Endodermal cell (in vitro differentiated cells): ENCODE data around the gene CCT8. TPM values are rescaled to one million over a fixed set of nuclear protein-coding genes. Genes with fewer than 3 reads are reported as not detected.

Experiments
- DNase-seq: peaks from one replicate; pipeline ENCODE4 v3.0.0-alpha.2; 2017
- H3K27ac ChIP-seq: 2 replicates; pipeline ENCODE4 v1.5.1; 2013; ENCODE audit warnings: mild to moderate bottlenecking, low read depth, low read length, moderate library complexity
- H3K27me3 ChIP-seq: 2 replicates; pipeline ENCODE4 v1.6.1; 2013; ENCODE audit warnings: mild to moderate bottlenecking, low read length, moderate library complexity; ENCODE audit not compliant: insufficient read depth, control insufficient read depth, poor library complexity, severe bottlenecking
- H3K36me3 ChIP-seq: 2 replicates; pipeline ENCODE4 v1.7.0; 2013; ENCODE audit warnings: mild to moderate bottlenecking, low read length, moderate library complexity; ENCODE audit not compliant: control insufficient read depth, insufficient read depth
- H3K4me1 ChIP-seq: one replicate; pipeline ENCODE4 v1.7.0; 2013; ENCODE audit warnings: low read length; ENCODE audit not compliant: control insufficient read depth, insufficient read depth
- H3K4me3 ChIP-seq: 2 replicates; pipeline ENCODE4 v1.5.1; 2013; ENCODE audit warnings: mild to moderate bottlenecking, low read length, moderate library complexity
- H3K9ac ChIP-seq: 2 replicates; pipeline ENCODE4 v1.6.1; 2013; ENCODE audit warnings: mild to moderate bottlenecking, low read length, moderate library complexity; ENCODE audit not compliant: poor library complexity, severe bottlenecking; ENCODE audit errors: extremely low read depth
- H3K9me3 ChIP-seq: 2 replicates; pipeline ENCODE4 v1.6.1; 2013; ENCODE audit warnings: mild to moderate bottlenecking, low read length, moderate library complexity; ENCODE audit not compliant: control insufficient read depth
- H3K27ac Mint-ChIP-seq: 2 replicates; pipeline ENCODE4 v1.8.0; 2020; ENCODE audit warnings: mixed read lengths
- H3K27me3 Mint-ChIP-seq: 2 replicates; pipeline ENCODE4 v1.8.0; 2021; ENCODE audit warnings: mild to moderate bottlenecking, mixed read lengths; ENCODE audit not compliant: insufficient read depth
- H3K36me3 Mint-ChIP-seq: 2 replicates; pipeline ENCODE4 v1.8.0; 2020; ENCODE audit warnings: low read depth, mixed read lengths
- H3K4me1 Mint-ChIP-seq: 2 replicates; pipeline ENCODE4 v1.8.0; 2020; ENCODE audit warnings: mixed read lengths
- H3K4me3 Mint-ChIP-seq: 2 replicates; pipeline ENCODE4 v1.8.0; 2020; ENCODE audit warnings: mild to moderate bottlenecking, moderate library complexity, mixed read lengths
- H3K9me3 Mint-ChIP-seq: 2 replicates; pipeline ENCODE4 v1.8.0; 2020; ENCODE audit warnings: mild to moderate bottlenecking, mixed read lengths
- WGBS, 2 experiments: methylation state at CpG; one replicate each; pipeline versions ENCODE4 v1.1.5 to v1.1.7; 2013; ENCODE audit warnings: missing lambda C conversion rate in 2 of 2, mixed read lengths in 1 of 2; ENCODE audit not compliant: insufficient coverage in 1 of 2, insufficient read length in 1 of 2; 5-methylcytosine and 5-hydroxymethylcytosine counted together
- total RNA-seq, 2 donors: library from RNA; stranded (reverse); fragmentation: NEBNext Ultra II Directional in 1 of 2; extraction: Animal tissue kit (Norgen Biotek cat#: 25700) in 1 of 2; gene quantifications; 2 replicates in 1 of 2; 3 replicates in 1 of 2; pipeline ENCODE4 v1.2.1, GENCODE V29; 2021
- TF ChIP-seq, protein P1 (sequence below): fragments of 200-600 bp; sonication (generic); conservative IDR thresholded peaks from 2 replicates; pipeline ENCODE4 v1.5.0; 2021; ENCODE audit warnings: antibody characterized with exemption, mild to moderate bottlenecking

CCT8 gene
- total RNA-seq, 2 donors from 2014 or later, result 279 to 281 TPM

- H3K9me3 Mint-ChIP-seq, result peaks cover 21% of the 10 kb centered on the region
Measured at GRCh38 chr21:29008367-29008766, 65.1 kb downstream of the CCT8 start.

DNA sequence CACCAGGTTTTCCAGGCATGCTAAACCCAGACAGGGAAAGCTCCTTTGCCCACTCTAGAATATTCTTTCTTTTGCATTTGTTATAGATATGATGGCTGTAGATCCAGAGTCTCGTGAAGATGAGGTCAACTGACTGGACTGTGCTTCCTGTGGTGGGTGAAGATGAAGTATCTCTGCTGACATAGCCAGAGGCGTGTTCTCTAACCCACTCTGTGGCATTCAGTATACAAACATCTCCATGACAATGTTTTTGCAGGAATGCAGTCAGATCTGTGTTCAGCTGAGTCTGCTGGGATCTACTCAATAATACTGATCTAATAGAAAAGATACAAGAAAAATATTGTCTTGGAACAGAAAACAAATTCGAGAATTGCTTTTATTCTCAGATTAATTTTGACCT, 65.6 kb downstream of the CCT8 start:
- no peaks in the 10 kb centered on the region for H3K9me3 ChIP-seq
- no peak overlapping the region for H3K9ac ChIP-seq
- H3K4me1 Mint-ChIP-seq, result no peaks in the 10 kb centered on the region
- peaks cover 10% of the 10 kb centered on the region for H3K27me3 ChIP-seq
- no peak overlapping the region for H3K27ac ChIP-seq
- no peak overlapping the region for H3K4me3 Mint-ChIP-seq
- H3K27me3 Mint-ChIP-seq, result no peaks in the 10 kb centered on the region
- no peak for DNase-seq
- WGBS, 2 experiments, result 78 to 89% methylated on average over 1 to 3 of the region's 3 CpGs
- TF ChIP-seq, protein P1, sequence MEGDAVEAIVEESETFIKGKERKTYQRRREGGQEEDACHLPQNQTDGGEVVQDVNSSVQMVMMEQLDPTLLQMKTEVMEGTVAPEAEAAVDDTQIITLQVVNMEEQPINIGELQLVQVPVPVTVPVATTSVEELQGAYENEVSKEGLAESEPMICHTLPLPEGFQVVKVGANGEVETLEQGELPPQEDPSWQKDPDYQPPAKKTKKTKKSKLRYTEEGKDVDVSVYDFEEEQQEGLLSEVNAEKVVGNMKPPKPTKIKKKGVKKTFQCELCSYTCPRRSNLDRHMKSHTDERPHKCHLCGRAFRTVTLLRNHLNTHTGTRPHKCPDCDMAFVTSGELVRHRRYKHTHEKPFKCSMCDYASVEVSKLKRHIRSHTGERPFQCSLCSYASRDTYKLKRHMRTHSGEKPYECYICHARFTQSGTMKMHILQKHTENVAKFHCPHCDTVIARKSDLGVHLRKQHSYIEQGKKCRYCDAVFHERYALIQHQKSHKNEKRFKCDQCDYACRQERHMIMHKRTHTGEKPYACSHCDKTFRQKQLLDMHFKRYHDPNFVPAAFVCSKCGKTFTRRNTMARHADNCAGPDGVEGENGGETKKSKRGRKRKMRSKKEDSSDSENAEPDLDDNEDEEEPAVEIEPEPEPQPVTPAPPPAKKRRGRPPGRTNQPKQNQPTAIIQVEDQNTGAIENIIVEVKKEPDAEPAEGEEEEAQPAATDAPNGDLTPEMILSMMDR, result no peak
- no peak overlapping the region for H3K4me3 ChIP-seq
- H3K4me1 ChIP-seq, result no peaks in the 10 kb centered on the region
- no peak overlapping the region for H3K27ac Mint-ChIP-seq
- H3K9me3 Mint-ChIP-seq, result peaks cover 15% of the 10 kb centered on the region
- H3K36me3 ChIP-seq, result no peaks in the 10 kb centered on the region
- H3K36me3 Mint-ChIP-seq, result no peaks in the 10 kb centered on the region

More at GRCh38 chr21:29008367-29008766, 65.1 kb downstream of the CCT8 start:
- no peaks in the 10 kb centered on the region for H3K9me3 ChIP-seq
- no peaks in the 10 kb centered on the region for H3K36me3 Mint-ChIP-seq
- H3K9ac ChIP-seq, result no peak overlapping the region
- no peaks in the 10 kb centered on the region for H3K4me1 Mint-ChIP-seq
- TF ChIP-seq, protein P1, result no peak
- H3K27me3 Mint-ChIP-seq, result no peaks in the 10 kb centered on the region
- H3K27me3 ChIP-seq, result peaks cover 10% of the 10 kb centered on the region
- H3K4me1 ChIP-seq, result no peaks in the 10 kb centered on the region
- no peak overlapping the region for H3K27ac ChIP-seq
- H3K36me3 ChIP-seq, result no peaks in the 10 kb centered on the region
- H3K4me3 Mint-ChIP-seq, result no peak overlapping the region
- no peak overlapping the region for H3K27ac Mint-ChIP-seq
- DNase-seq, result no peak
- WGBS, 2 experiments, result 93 to 100% methylated on average over 1 to 3 of the region's 3 CpGs
- H3K4me3 ChIP-seq, result no peak overlapping the region

- no peaks in the 10 kb centered on the region for H3K36me3 Mint-ChIP-seq
- Histone ChIP-seq H3K4me1 (no peaks in the 10 kb centered on the region), H3K9ac (no peak overlapping the region), H3K9me3 (no peaks in the 10 kb centered on the region), H3K4me3 (no peak overlapping the region), H3K27ac (no peak overlapping the region), H3K27me3 (peaks cover 10% of the 10 kb centered on the region), H3K36me3 (no peaks in the 10 kb centered on the region)
- 91% methylated on average over 3 of the region's 3 CpGs; no CpG with 5 or more reads in 1 of the 2 experiments for WGBS, 2 experiments
- peaks cover 8% of the 10 kb centered on the region for H3K9me3 Mint-ChIP-seq
- no peak overlapping the region for H3K4me3 Mint-ChIP-seq
- H3K27ac Mint-ChIP-seq, result no peak overlapping the region
- H3K27me3 Mint-ChIP-seq, result no peaks in the 10 kb centered on the region
- no peaks in the 10 kb centered on the region for H3K4me1 Mint-ChIP-seq
- TF ChIP-seq, protein P1, result no peak
- DNase-seq, result no peak
Measured at GRCh38 chr21:29007135-29007534, 66.3 kb downstream of the CCT8 start.

Other genes with a start within 250 kb of the CCT8 start
- 10 to 100 TPM; 19.8 to 21.8 TPM for gene LTN1, start 80.8 kb downstream of the CCT8 start, total RNA-seq
- gene RWDD2B, start 54.3 kb downstream of the CCT8 start, total RNA-seq, result 1 to 10 TPM in 1 of 2 donors, not detected in 1; 6.5 TPM
- gene USP16, start 49.0 kb downstream of the CCT8 start, total RNA-seq, result 10 to 100 TPM; 19.9 to 22.0 TPM
- gene MAP3K7CL, start 57.0 kb upstream of the CCT8 start, total RNA-seq, result 1 to 10 TPM in 1 of 2 donors, not detected in 1; 1.3 TPM
- gene BACH1, start 225.3 kb upstream of the CCT8 start, total RNA-seq, result 10 to 100 TPM; 61.3 to 64.9 TPM